ENCODE measurements around the gene USO1. TPM values are rescaled to one million over a fixed set of nuclear protein-coding genes. Genes with fewer than 3 reads are reported as not detected.

The USO1 gene
- total and polyA plus RNA-seq, 2 donors (not counting 3 experiments of a cell fraction or from before 2014, with no cell fraction given), result 29.1 to 66.0 TPM

GRCh38 chr4:75860606-75861005 lies 136.2 kb downstream of the USO1 start:
- Histone ChIP-seq H3K4me1 (ENCODE audit: control insufficient read depth, extremely low read depth, insufficient read depth, low read length) (no peaks in the 10 kb centered on the region), H3K27ac (ENCODE audit: insufficient read depth, low read depth, low read length) (no peak overlapping the region), H3K27me3 (ENCODE audit: control insufficient read depth in 2 of 2, insufficient read depth in 2 of 2, low read length in 2 of 2) (peaks cover 6 to 12% of the 10 kb centered on the region in 2 experiments), H3K36me3 (ENCODE audit: control insufficient read depth in 2 of 2, extremely low read depth in 1 of 2, insufficient read depth in 2 of 2, low read length in 2 of 2) (no peaks in the 10 kb centered on the region), H3K9me1 (replicated peaks; ENCODE audit: control insufficient read depth, extremely low read depth, insufficient read depth, low read length) (no peaks in the 10 kb centered on the region), H4K20me1 (replicated peaks; ENCODE audit: control insufficient read depth, extremely low read depth, insufficient read depth, low read length) (no peaks in the 10 kb centered on the region), H3K4me3 (replicated peaks in 1 of 3; ENCODE audit: insufficient read depth in 1 of 3, low read depth in 1 of 3, low read length in 3 of 3) (no peak overlapping the region), H3K4me2 (ENCODE audit: insufficient read depth, low read length) (no peak overlapping the region), H3K79me2 (ENCODE audit: control insufficient read depth, insufficient read depth, low read length) (no peaks in the 10 kb centered on the region), H3K9ac (replicated peaks; ENCODE audit: extremely low read depth, insufficient read depth, low read length) (no peak overlapping the region), H2AFZ (ENCODE audit: low read depth, low read length) (no peak overlapping the region), H3K9me3 (replicated peaks; ENCODE audit: control insufficient read depth, insufficient read depth, low read length) (no peaks in the 10 kb centered on the region)
- ChIA-PET CTCF (interaction anchor here (0.6 to 1.0 kb wide), 2 partner anchors 10 to 13 kb away, joined by 3 read pairs; no protein-coding TSS in a partner anchor), POLR2A (no interaction called here)
- TF ChIP-seq MYC (IDR thresholded peaks at IDR 0.05; ENCODE audit: low read depth, low read length) (no peak), JUN (IDR thresholded peaks at IDR 0.05; ENCODE audit: borderline replicate concordance, insufficient read depth, insufficient read length, low read depth) (no peak), FOS (IDR thresholded peaks at IDR 0.05; ENCODE audit: borderline replicate concordance, insufficient read depth, low read length) (no peak), EZH2 (IDR thresholded peaks at IDR 0.05; ENCODE audit: borderline replicate concordance, low read depth, low read length, severe bottlenecking) (no peak), POLR2A (IDR thresholded peaks at IDR 0.05; ENCODE audit: low read depth, low read length) (no peak), MAX (IDR thresholded peaks at IDR 0.05; ENCODE audit: insufficient read depth, insufficient read length) (no peak), POLR2AphosphoS5 (IDR thresholded peaks at IDR 0.05; ENCODE audit: insufficient read depth, low read depth, low read length) (no peak), CTCF (IDR thresholded peaks at IDR 0.05; ENCODE audit: extremely low read depth in 1 of 2, insufficient read depth in 1 of 2, low read depth in 1 of 2, low read length in 2 of 2) (no peak), GATA2 (IDR thresholded peaks at IDR 0.05; ENCODE audit: insufficient read depth, insufficient read length, low read depth, low read length) (no peak)
- dilution Hi-C loops (cut with MboI; ENCODE audit: extremely low pct_ligation_motif_present, low sequenced_read_pairs) (no loop called here), intact Hi-C loops (cut with micrococcal nuclease) (no loop called here)
- no peak for FAIRE-seq
- BruUV-seq (replicated peaks), result no TSS peak
- no peak for DNase-seq (ENCODE audit: low read depth, low spot score)

Small RNAs within 50 kb of the gene (small RNA-seq; reads per million reads assigned to genes)
- gene RNU2-16P (ENCODE audit: insufficient read depth, insufficient read length, low read depth, low replicate concordance), result not detected

Other genes with a start within 250 kb of the USO1 start
- 29.1 and 30.9 TPM in 2 replicates for gene RCHY1, start 210.2 kb upstream of the USO1 start, total RNA-seq
- 13.0 and 21.1 TPM in 2 replicates for gene RCHY1, start 210.2 kb upstream of the USO1 start, polyA plus RNA-seq
- 6.8 and 8.0 TPM in 2 replicates for gene THAP6, start 210.1 kb upstream of the USO1 start, total RNA-seq
- gene THAP6, start 210.1 kb upstream of the USO1 start, polyA plus RNA-seq, result 2.1 and 2.3 TPM in 2 replicates
- gene ODAPH, start 168.5 kb upstream of the USO1 start, total RNA-seq, result not detected in 2 replicates
- gene ODAPH, start 168.5 kb upstream of the USO1 start, polyA plus RNA-seq, result not detected in 2 replicates
- gene CDKL2, start 94.0 kb upstream of the USO1 start, total RNA-seq, result 0.55 and 0.99 TPM in 2 replicates
- gene CDKL2, start 94.0 kb upstream of the USO1 start, polyA plus RNA-seq, result 0.23 and 0.24 TPM in 2 replicates
- 180 and 194 TPM in 2 replicates for gene G3BP2, start 51.2 kb upstream of the USO1 start, total RNA-seq
- 39.3 and 61.1 TPM in 2 replicates for gene G3BP2, start 51.2 kb upstream of the USO1 start, polyA plus RNA-seq
- not detected in 2 replicates for gene PPEF2, start 177.9 kb downstream of the USO1 start, total RNA-seq
- gene PPEF2, start 177.9 kb downstream of the USO1 start, polyA plus RNA-seq, result 0.23 TPM in 1 of 2 replicates, not detected in the other
- gene NAAA, start 216.4 kb downstream of the USO1 start, total RNA-seq, result 15.3 and 20.3 TPM in 2 replicates
- 20.2 and 24.4 TPM in 2 replicates for gene NAAA, start 216.4 kb downstream of the USO1 start, polyA plus RNA-seq